Measurements from ENCODE around the gene DCAF6. TPM values are rescaled to one million over a fixed set of nuclear protein-coding genes. Genes with fewer than 3 reads are reported as not detected.
"Not testable (repeated sequence)": the region's sequence is repeated elsewhere in the genome, so short reads cannot be mapped to it uniquely, and the experiment has no call there.

Gene DCAF6
- total RNA-seq, 3 donors from 2014 or later: 76.7 to 95.7 (median 84.7) TPM

DNA sequence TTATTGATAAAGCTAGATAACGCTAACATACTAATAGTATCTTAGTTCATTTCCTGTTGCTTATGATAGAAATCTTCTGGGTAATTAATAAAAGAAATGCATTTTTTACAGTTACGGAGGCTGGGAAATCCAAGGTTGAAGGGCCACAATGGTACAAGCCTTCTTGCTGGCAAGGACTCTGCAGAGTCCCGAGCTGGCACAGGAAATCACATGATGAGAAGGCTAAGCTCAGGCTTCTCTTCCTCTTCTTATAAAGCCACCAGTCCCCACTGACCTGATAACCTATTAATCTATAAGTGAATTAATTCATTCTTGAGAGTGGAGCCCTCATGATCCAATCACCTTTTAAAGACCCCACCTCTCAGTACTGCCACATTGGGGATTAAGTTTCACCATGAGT lies 117.6 kb downstream of the DCAF6 start:
- Histone ChIP-seq H3K27me3 (no peaks in the 10 kb centered on the region), H3K4me1 (no peaks in the 10 kb centered on the region), H3K36me3 (no peaks in the 10 kb centered on the region), H3K9me3 (no peaks in the 10 kb centered on the region), H3K4me3 (no peak overlapping the region), H3K27ac (no peak overlapping the region)
- TF ChIP-seq POLR2A (IDR thresholded peaks at IDR 0.05): no peak
- TF ChIP-seq POLR2AphosphoS5 (IDR thresholded peaks at IDR 0.05): no peak
- intact Hi-C loops (cut with DNase I; ENCODE audit: low total_unique reads): no loop called here
- no peak for DNase-seq (ENCODE audit: low spot score in 2 of 2)

DNA sequence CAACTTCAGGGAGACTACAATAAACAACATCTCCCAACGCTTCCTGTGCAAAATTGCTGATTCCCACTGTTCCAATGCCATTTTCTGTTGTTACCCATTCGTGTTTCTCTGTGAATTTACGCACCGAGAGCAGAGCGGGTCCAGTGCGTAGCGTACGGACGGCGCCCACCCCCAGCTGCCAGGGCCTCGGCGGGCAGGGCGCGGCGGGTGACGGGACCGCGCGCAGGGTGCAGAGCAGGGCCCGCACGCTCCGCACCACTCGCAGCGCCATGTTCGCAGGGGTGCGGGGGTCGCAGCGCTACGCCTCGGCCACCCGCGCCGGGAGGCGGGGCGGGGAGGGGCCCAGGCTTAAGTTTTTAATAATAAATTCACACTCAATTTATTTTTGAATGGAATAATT lies 119.7 kb downstream of the DCAF6 start:
- DNase-seq (ENCODE audit: low spot score in 2 of 2); H3K4me3 ChIP-seq; H3K4me1 ChIP-seq; H3K27ac ChIP-seq; H3K9me3 ChIP-seq; intact Hi-C loops (cut with DNase I; ENCODE audit: low total_unique reads); H3K27me3 ChIP-seq; H3K36me3 ChIP-seq: not testable (repeated sequence)

DNA sequence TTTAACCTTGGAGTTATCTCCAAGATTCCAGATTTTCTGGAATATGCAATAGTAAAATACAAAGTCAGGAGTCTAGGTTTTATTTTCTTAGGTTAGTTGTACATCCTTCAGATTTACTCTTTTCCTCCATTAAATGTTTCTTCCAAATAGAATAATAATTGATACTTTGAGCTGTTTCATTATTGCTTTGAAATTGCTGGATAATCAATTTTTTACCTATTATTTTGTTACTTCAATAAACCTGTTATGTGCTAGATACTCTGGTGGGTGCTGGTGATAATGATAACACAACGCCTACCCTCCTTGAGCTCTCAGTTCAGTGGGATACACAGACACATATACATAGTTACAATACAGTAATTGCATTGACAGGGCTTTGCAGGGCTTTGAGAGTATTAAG lies 120.9 kb downstream of the DCAF6 start:
- H3K27me3 ChIP-seq: no peaks in the 10 kb centered on the region
- H3K27ac ChIP-seq: no peak overlapping the region
- TF ChIP-seq POLR2A (IDR thresholded peaks at IDR 0.05): no peak
- TF ChIP-seq, protein P1, sequence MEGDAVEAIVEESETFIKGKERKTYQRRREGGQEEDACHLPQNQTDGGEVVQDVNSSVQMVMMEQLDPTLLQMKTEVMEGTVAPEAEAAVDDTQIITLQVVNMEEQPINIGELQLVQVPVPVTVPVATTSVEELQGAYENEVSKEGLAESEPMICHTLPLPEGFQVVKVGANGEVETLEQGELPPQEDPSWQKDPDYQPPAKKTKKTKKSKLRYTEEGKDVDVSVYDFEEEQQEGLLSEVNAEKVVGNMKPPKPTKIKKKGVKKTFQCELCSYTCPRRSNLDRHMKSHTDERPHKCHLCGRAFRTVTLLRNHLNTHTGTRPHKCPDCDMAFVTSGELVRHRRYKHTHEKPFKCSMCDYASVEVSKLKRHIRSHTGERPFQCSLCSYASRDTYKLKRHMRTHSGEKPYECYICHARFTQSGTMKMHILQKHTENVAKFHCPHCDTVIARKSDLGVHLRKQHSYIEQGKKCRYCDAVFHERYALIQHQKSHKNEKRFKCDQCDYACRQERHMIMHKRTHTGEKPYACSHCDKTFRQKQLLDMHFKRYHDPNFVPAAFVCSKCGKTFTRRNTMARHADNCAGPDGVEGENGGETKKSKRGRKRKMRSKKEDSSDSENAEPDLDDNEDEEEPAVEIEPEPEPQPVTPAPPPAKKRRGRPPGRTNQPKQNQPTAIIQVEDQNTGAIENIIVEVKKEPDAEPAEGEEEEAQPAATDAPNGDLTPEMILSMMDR (IDR thresholded peaks at IDR 0.05): no peak
- no peak for TF ChIP-seq POLR2AphosphoS5 (IDR thresholded peaks at IDR 0.05)
- DNase-seq (ENCODE audit: low spot score in 2 of 2): no peak
- no peaks in the 10 kb centered on the region for H3K36me3 ChIP-seq
- no peak overlapping the region for H3K4me3 ChIP-seq
- intact Hi-C loops (cut with DNase I; ENCODE audit: low total_unique reads): no loop called here
- no peaks in the 10 kb centered on the region for H3K9me3 ChIP-seq
- H3K4me1 ChIP-seq: no peaks in the 10 kb centered on the region

DNA sequence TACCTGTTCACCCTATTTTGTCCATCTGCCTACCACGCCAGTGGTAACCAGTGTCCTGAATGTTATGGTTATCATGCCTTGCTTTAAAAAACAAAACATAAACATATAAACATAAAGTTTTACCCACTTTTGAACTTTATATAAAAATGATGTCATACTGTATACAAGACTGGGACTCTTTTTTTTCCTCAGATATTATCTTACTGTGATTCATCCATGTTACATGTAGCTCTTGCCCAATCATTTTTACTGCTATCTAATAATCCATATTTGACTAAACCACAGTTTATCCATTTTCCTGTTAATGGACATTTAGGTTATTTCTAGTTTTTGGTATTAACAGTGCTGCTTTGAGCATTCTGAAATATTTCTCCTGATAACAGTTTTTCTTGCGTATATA lies 121.4 kb downstream of the DCAF6 start:
- no peaks in the 10 kb centered on the region for H3K36me3 ChIP-seq
- DNase-seq (ENCODE audit: low spot score in 2 of 2): no peak
- H3K27ac ChIP-seq: no peak overlapping the region
- intact Hi-C loops (cut with DNase I; ENCODE audit: low total_unique reads): no loop called here
- TF ChIP-seq, protein P1 (IDR thresholded peaks at IDR 0.05): no peak
- TF ChIP-seq POLR2AphosphoS5 (IDR thresholded peaks at IDR 0.05) (no peak), POLR2A (IDR thresholded peaks at IDR 0.05) (no peak)
- H3K27me3 ChIP-seq: no peaks in the 10 kb centered on the region
- no peaks in the 10 kb centered on the region for H3K4me1 ChIP-seq
- H3K4me3 ChIP-seq: no peak overlapping the region
- no peaks in the 10 kb centered on the region for H3K9me3 ChIP-seq

DNA sequence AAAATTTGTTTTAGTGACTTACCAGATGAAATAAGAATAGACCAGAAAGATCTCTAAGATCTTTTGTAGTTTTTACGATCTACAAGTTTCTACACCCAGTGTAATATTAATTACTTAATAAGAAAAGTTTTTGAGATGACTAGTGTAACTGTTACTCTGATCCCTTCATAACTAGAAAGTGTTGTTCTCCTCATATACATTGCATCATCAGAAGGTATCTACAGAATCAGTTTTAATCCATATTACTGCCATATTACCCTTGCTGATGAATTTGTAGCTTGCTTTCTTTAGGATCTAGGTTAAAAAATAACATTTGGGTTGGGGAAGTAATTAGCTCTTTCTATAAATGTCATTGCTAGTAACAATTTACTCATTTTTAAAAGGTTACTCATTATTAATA lies 127.7 kb downstream of the DCAF6 start:
- Histone ChIP-seq H3K27me3 (no peaks in the 10 kb centered on the region), H3K4me3 (no peak overlapping the region), H3K36me3 (peaks cover 11% of the 10 kb centered on the region), H3K9me3 (no peaks in the 10 kb centered on the region), H3K4me1 (no peaks in the 10 kb centered on the region), H3K27ac (no peak overlapping the region)
- no peak for DNase-seq (ENCODE audit: low spot score in 2 of 2)
- TF ChIP-seq POLR2A (IDR thresholded peaks at IDR 0.05): no peak
- no peak for TF ChIP-seq POLR2AphosphoS5 (IDR thresholded peaks at IDR 0.05)
- TF ChIP-seq, protein P1 (IDR thresholded peaks at IDR 0.05): no peak
- intact Hi-C loops (cut with DNase I; ENCODE audit: low total_unique reads): no loop called here

DNA sequence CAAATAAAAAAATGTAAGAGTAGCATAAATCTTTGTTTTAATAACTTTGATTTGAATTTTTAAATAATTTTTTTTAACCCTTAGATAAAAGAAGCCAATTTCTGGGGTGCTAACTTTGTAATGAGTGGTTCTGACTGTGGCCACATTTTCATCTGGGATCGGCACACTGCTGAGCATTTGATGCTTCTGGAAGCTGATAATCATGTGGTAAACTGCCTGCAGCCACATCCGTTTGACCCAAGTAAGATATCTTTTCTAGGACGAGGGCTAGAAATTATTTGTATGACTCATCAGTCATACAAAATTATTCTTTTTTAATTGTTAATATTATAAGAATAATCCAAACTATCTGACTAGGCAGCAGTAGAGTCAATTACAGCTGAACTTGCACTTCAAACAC lies 129.0 kb downstream of the DCAF6 start:
- Histone ChIP-seq H3K4me3 (no peak overlapping the region), H3K27me3 (no peaks in the 10 kb centered on the region), H3K27ac (no peak overlapping the region), H3K9me3 (no peaks in the 10 kb centered on the region), H3K4me1 (no peaks in the 10 kb centered on the region), H3K36me3 (peaks cover 11% of the 10 kb centered on the region)
- intact Hi-C loops (cut with DNase I; ENCODE audit: low total_unique reads): no loop called here
- TF ChIP-seq POLR2A (IDR thresholded peaks at IDR 0.05): no peak
- TF ChIP-seq, protein P1 (IDR thresholded peaks at IDR 0.05): no peak
- no peak for TF ChIP-seq POLR2AphosphoS5 (IDR thresholded peaks at IDR 0.05)
- DNase-seq (ENCODE audit: low spot score in 2 of 2): no peak
